Omental fat pad (tissue), 4 donors: ENCODE results near the gene SLC15A2. TPM values are rescaled to one million over a fixed set of nuclear protein-coding genes. Genes with fewer than 3 reads are reported as not detected.
"Not testable (repeated sequence)": the region's sequence is repeated elsewhere in the genome, so short reads cannot be mapped to it uniquely, and the experiment has no call there.

Experiments
- ATAC-seq: fragments of 150-250 bp; one replicate; pipeline ENCODE4 v1.9.1; 2016; ENCODE audit warnings: mild to moderate bottlenecking, moderate library complexity; ENCODE audit not compliant: low FRiP score
- DNase-seq: peaks from one replicate; pipeline ENCODE4 v3.0.0-alpha.2; 2019; ENCODE audit warnings: low spot score
- total RNA-seq, 4 donors: library from RNA; depleted of rRNA; stranded (reverse); fragments of >200 nt; gene quantifications; one replicate each; pipeline ENCODE4 v1.1.0, GENCODE V29; 2016
- TF ChIP-seq, protein P1 (sequence below), 3 donors: fragments of 450-650 bp; IDR thresholded peaks; one replicate each; pipeline ENCODE4 v1.5.1; 2016 to 2017; ENCODE audit warnings: antibody characterized with exemption in 3 of 3, mild to moderate bottlenecking in 3 of 3, moderate library complexity in 2 of 3

Gene SLC15A2, protein sequence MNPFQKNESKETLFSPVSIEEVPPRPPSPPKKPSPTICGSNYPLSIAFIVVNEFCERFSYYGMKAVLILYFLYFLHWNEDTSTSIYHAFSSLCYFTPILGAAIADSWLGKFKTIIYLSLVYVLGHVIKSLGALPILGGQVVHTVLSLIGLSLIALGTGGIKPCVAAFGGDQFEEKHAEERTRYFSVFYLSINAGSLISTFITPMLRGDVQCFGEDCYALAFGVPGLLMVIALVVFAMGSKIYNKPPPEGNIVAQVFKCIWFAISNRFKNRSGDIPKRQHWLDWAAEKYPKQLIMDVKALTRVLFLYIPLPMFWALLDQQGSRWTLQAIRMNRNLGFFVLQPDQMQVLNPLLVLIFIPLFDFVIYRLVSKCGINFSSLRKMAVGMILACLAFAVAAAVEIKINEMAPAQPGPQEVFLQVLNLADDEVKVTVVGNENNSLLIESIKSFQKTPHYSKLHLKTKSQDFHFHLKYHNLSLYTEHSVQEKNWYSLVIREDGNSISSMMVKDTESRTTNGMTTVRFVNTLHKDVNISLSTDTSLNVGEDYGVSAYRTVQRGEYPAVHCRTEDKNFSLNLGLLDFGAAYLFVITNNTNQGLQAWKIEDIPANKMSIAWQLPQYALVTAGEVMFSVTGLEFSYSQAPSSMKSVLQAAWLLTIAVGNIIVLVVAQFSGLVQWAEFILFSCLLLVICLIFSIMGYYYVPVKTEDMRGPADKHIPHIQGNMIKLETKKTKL
- total RNA-seq, result 1 to 10 TPM; 1.7 to 2.8 (median 2.0) TPM

DNA sequence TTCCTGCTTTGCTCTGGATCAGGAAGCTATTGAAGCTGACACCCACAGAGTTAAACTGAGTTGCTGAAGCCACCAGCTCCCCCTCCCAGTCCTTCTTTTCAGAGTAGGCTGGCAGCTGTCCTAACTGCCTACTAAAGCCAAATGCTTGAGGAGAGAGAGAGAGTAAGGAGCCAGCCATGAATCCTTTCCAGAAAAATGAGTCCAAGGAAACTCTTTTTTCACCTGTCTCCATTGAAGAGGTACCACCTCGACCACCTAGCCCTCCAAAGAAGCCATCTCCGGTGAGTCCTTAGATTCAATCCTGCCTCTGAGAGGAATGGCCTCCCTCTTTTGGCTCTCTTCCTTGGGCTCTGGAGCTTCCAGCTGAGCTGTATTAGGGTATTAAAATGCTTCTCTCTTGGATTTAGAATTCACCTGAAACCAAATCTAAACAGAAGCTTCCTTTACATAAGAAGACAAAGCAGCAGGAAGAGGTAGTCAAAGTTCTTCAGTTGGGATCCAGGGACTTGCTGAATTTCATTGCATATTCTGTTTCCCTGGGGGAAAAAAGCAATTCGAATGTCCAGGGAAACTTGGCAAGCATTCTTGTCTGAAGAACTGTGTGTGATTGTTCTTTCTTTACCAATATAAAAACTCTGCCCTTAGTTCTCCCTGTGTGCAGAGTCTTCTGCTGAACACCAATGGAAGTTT is at the start of gene SLC15A2:
SLC15A2 (plus strand) TSS at position 101 of the 690 bp plus-strand sequence; CDS start at position 177, 76 bp downstream.
- TF ChIP-seq, protein P1, sequence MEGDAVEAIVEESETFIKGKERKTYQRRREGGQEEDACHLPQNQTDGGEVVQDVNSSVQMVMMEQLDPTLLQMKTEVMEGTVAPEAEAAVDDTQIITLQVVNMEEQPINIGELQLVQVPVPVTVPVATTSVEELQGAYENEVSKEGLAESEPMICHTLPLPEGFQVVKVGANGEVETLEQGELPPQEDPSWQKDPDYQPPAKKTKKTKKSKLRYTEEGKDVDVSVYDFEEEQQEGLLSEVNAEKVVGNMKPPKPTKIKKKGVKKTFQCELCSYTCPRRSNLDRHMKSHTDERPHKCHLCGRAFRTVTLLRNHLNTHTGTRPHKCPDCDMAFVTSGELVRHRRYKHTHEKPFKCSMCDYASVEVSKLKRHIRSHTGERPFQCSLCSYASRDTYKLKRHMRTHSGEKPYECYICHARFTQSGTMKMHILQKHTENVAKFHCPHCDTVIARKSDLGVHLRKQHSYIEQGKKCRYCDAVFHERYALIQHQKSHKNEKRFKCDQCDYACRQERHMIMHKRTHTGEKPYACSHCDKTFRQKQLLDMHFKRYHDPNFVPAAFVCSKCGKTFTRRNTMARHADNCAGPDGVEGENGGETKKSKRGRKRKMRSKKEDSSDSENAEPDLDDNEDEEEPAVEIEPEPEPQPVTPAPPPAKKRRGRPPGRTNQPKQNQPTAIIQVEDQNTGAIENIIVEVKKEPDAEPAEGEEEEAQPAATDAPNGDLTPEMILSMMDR (IDR thresholded peaks at IDR 0.05), result no peak
- no peak for ATAC-seq
- no peak for DNase-seq

DNA sequence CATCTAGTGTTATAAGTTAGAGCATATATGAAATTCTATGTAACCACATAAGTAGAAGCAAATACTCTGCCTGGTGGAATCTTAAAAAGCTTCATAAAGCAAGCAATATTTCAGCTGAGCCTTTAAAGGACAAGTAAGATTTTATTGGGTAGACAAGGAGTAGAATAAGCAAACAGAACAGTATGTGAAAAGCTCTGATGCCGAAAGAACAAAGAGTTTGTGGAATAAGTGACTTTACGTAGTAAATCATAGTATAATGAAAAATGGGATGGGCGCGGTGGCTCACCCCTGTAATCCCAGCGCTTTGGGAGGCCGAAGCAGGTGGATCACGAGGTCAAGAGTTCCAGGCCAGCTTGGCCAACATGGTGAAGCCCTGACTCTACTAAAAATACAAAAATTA is 49.3 kb upstream of the SLC15A2 start:
- no peak for ATAC-seq
- DNase-seq, result no peak
- TF ChIP-seq, protein P1 (IDR thresholded peaks at IDR 0.05), result no peak

DNA sequence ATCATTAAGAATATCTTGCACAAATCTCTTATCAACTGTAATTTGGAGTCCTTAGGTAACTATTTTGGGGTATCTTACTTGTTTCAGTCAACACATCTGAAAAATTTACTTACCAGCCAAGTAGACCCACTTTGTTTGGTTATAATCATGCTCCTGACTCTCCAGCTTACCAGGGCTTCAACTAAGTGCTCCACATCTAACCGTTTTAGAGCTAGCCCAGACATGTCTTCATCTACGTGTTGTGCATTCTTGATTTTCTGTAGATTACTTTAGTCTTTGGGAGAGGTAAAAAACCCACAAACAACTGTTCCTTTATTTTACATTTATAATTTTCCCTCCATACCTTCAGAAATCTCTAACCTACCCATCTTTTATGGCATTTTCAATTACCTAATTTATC is 41.9 kb upstream of the SLC15A2 start:
- TF ChIP-seq, protein P1 (IDR thresholded peaks at IDR 0.05), result no peak
- ATAC-seq (no peak), DNase-seq (no peak)

DNA sequence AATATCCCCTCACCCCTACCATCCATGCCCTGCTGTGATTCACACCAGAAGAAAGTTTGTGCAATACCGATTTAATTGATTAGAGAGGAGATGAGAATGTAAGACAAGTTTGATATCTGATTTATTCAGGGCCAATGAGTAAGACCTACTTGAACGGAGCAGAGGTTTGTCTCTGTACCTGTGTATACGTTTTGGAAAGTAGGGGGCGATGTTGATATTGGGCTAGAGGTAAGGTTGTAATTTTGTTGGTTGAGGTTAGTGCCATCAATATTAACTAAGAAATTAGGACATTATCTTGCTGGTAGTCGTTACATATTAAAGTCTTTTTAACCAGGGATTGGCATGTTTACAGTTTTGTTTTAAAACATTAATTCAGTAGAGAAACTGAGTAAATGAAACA is 38.6 kb upstream of the SLC15A2 start:
- TF ChIP-seq, protein P1 (IDR thresholded peaks at IDR 0.05), result no peak
- ATAC-seq, result no peak

DNA sequence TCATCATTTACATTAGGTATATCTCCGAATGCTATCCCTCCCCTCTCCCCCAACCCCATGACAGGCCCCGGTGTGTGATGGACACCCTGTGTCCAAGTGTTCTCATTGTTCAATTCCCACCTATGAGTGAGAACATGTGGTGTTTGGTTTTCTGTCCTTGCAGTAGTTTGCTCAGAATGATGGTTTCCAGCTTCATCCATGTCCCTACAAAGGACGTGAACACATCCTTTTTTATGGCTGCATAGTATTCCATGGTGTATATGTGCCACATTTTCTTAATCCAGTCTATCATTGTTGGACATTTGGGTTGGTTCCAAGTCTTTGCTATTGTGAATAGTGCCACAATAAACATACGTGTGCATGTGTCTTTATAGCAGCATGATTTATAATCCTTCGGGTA is 36.4 kb upstream of the SLC15A2 start:
- not testable (repeated sequence) for DNase-seq, ATAC-seq

More for the DNA sequence above, 38.6 kb upstream of the SLC15A2 start:
- no peak for DNase-seq

DNA sequence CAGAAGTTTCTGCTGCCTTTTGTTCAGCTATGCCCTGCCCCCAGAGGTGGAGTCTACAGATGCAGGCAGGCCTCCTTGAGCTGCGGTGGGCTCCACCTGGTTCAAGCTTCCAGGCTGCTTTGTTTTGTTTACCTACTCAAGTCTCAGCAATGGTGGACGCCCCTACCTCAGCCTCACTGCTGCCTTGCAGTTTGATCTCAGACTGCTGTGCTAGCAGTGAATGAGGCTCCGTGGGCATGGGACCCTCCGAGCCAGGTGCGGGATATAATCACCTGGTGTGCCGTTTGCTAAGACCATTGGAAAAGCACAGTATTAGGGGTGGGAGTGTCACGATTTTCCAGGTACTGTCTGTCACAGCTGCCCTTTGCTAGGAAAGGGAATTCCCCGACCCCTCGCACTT is 31.0 kb upstream of the SLC15A2 start:
- not testable (repeated sequence) for DNase-seq, ATAC-seq

DNA sequence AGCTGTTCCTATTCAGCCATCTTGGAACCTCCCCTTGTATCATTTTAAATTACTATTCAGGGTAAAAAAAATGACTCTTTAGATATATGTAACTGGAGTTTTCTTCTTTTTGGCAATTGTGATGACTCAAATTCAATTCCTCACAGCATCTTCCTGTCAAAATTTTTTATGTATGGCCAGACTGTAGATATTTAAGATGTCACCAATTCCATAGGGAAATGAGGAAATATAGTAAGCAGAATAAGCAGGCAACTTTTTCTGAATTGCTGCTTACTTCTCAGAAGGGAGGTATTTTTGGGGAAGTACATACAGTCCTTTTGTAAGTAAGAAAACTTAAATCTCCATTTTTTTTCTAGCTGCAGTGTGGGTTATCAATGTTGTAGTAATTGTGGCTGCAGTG is 30.4 kb upstream of the SLC15A2 start:
- ATAC-seq (no peak), DNase-seq (no peak)
- TF ChIP-seq, protein P1 (IDR thresholded peaks at IDR 0.05), result no peak
